ENCODE measurements around the gene KBTBD12. TPM values are rescaled to one million over a fixed set of nuclear protein-coding genes. Genes with fewer than 3 reads are reported as not detected.

KBTBD12 gene
- polyA plus RNA-seq, 2 of the 4 experiments (the other 2 are of a cell fraction), result not detected

GRCh38 chr3:128012050-128012449 is 97.0 kb downstream of the KBTBD12 start:
- POLR2A ChIA-PET, result no interaction called here

GRCh38 chr3:128014548-128014947 is 99.5 kb downstream of the KBTBD12 start:
- Histone ChIP-seq H3K9me3 (no peaks in the 10 kb centered on the region), H3K4me2 (no peak overlapping the region), H3K4me1 (peaks cover 18% of the 10 kb centered on the region; the same call in 2 of the 3 replicates), H3K4me3 (no peak overlapping the region), H3K27ac (no peak overlapping the region)
- CTCF ChIA-PET, result no interaction called here
- no peak for DNase-seq (ENCODE audit: low read depth in 1 of 2, low spot score in 1 of 2)
- ATAC-seq, result no peak
- POLR2A ChIA-PET, result interaction anchor here (0.6 kb wide), 1 partner anchor 424 kb away, joined by 3 read pairs; no protein-coding TSS in a partner anchor
- FAIRE-seq, result no peak
- WGBS (ENCODE audit: missing lambda C conversion rate), result 74% methylated on average over 3 of the region's 3 CpGs
- TF ChIP-seq NFE2L2 (conservative IDR thresholded peaks at IDR 0.05; ENCODE audit: low read length) (no peak), TFCP2L1 (CRISPR knock-in tag; IDR thresholded peaks at IDR 0.05) (no peak)

More at GRCh38 chr3:128012050-128012449, 97.0 kb downstream of the KBTBD12 start:
- Histone ChIP-seq H3K27ac (no peak overlapping the region), H3K4me1 (peaks cover 18% of the 10 kb centered on the region; the same call in 2 of the 3 replicates), H3K4me3 (no peak overlapping the region), H3K4me2 (no peak overlapping the region), H3K9me3 (no peaks in the 10 kb centered on the region)
- CTCF ChIA-PET, result interaction anchor here (0.7 to 1.2 kb wide), 2 partner anchors 43 to 597 kb away, joined by 3 to 4 read pairs; no protein-coding TSS in a partner anchor
- WGBS (ENCODE audit: missing lambda C conversion rate), result 90% methylated on average over 13 of the region's 14 CpGs
- FAIRE-seq (no peak), ATAC-seq (no peak), DNase-seq (ENCODE audit: low read depth in 1 of 2, low spot score in 1 of 2) (no peak)
- no peak for TF ChIP-seq TFCP2L1 (CRISPR knock-in tag; IDR thresholded peaks at IDR 0.05)
- TF ChIP-seq CHD2 (IDR thresholded peaks at IDR 0.05; ENCODE audit: low read length, partially characterized antibody), result no peak
- TF ChIP-seq BCL3 (IDR thresholded peaks at IDR 0.05), result no peak
- no peak for TF ChIP-seq TP53 (CRISPR knock-in tag; IDR thresholded peaks at IDR 0.05)
- no peak for TF ChIP-seq PHF8 (IDR thresholded peaks at IDR 0.05; ENCODE audit: borderline replicate concordance, low read depth)
- no peak for TF ChIP-seq RAD21 (conservative IDR thresholded peaks at IDR 0.05 in 1 of 2, IDR thresholded peaks at IDR 0.05 in 1 of 2)
- no peak for TF ChIP-seq MAX (IDR thresholded peaks at IDR 0.05)
- TF ChIP-seq HOXB13 (CRISPR knock-in tag; IDR thresholded peaks at IDR 0.05; ENCODE audit: low read depth), result no peak

GRCh38 chr3:128016502-128016901 is 101.5 kb downstream of the KBTBD12 start:
- Histone ChIP-seq H3K9me3 (no peaks in the 10 kb centered on the region), H3K4me3 (no peak overlapping the region), H3K4me2 (no peak overlapping the region), H3K27ac (no peak overlapping the region), H3K4me1 (peaks cover under 1% of the 10 kb centered on the region; the same call in 1 of the 3 replicates)
- no peak for FAIRE-seq
- ChIA-PET POLR2A (no interaction called here), CTCF (no interaction called here)
- WGBS (ENCODE audit: missing lambda C conversion rate), result 8% methylated on average over 1 of the region's 1 CpG
- DNase-seq (ENCODE audit: low read depth in 1 of 2, low spot score in 1 of 2), result no peak
- TF ChIP-seq POLR2A (IDR thresholded peaks at IDR 0.05; ENCODE audit: low read length), result no peak
- TF ChIP-seq KDM5A (IDR thresholded peaks at IDR 0.05), result no peak
- TF ChIP-seq MYC (IDR thresholded peaks at IDR 0.05; ENCODE audit: borderline replicate concordance, low read length), result no peak
- no peak for TF ChIP-seq ZFP36 (IDR thresholded peaks at IDR 0.05; ENCODE audit: borderline replicate concordance, partially characterized antibody)
- no peak for ATAC-seq

- no peaks in the 10 kb centered on the region for H3K4me1 ChIP-seq
- CTCF ChIA-PET, result interaction anchor here (1.3 kb wide), 1 partner anchor 11 kb away, joined by 3 read pairs; no protein-coding TSS in a partner anchor
- no peak overlapping the region for H3K27ac ChIP-seq
- no peaks in the 10 kb centered on the region for H3K9me3 ChIP-seq
- no peak overlapping the region for H3K4me3 ChIP-seq
- DNase-seq (ENCODE audit: low read depth in 1 of 2, low spot score in 1 of 2) (no peak), FAIRE-seq (no peak), ATAC-seq (no peak)
- 63% methylated on average over 8 of the region's 10 CpGs for WGBS (ENCODE audit: missing lambda C conversion rate)
- no peak overlapping the region for H3K4me2 ChIP-seq
- TF ChIP-seq PBX3 (IDR thresholded peaks at IDR 0.05) (no peak), RAD21 (conservative IDR thresholded peaks at IDR 0.05 in 1 of 2, IDR thresholded peaks at IDR 0.05 in 1 of 2) (no peak), FOSL2 (IDR thresholded peaks at IDR 0.05) (no peak), FOSL2 (CRISPR knock-in tag; IDR thresholded peaks at IDR 0.05) (no peak), POLR2A (IDR thresholded peaks at IDR 0.05; ENCODE audit: low read length) (no peak), NFE2L2 (conservative IDR thresholded peaks at IDR 0.05; ENCODE audit: low read length) (no peak), BCL3 (IDR thresholded peaks at IDR 0.05) (no peak), MAX (IDR thresholded peaks at IDR 0.05) (no peak), HOXA7 (CRISPR knock-in tag; IDR thresholded peaks at IDR 0.05) (no peak), RNF2 (IDR thresholded peaks at IDR 0.05; ENCODE audit: borderline replicate concordance, low read depth) (no peak), RFX5 (IDR thresholded peaks at IDR 0.05) (no peak), NPAS2 (CRISPR knock-in tag; IDR thresholded peaks at IDR 0.05; ENCODE audit: borderline replicate concordance) (no peak), PHF8 (IDR thresholded peaks at IDR 0.05; ENCODE audit: borderline replicate concordance, low read depth) (no peak), CBX2 (IDR thresholded peaks at IDR 0.05; ENCODE audit: borderline replicate concordance, low read depth) (no peak), JUN (IDR thresholded peaks at IDR 0.05) (no peak), ZSCAN20 (CRISPR knock-in tag; IDR thresholded peaks at IDR 0.05) (no peak), ZC3H11A (IDR thresholded peaks at IDR 0.05) (no peak), ZNF302 (CRISPR knock-in tag; IDR thresholded peaks at IDR 0.05) (no peak), HOXB5 (CRISPR knock-in tag; IDR thresholded peaks at IDR 0.05) (no peak), GATA3 (IDR thresholded peaks at IDR 0.05; ENCODE audit: borderline replicate concordance) (no peak), ZFP36 (IDR thresholded peaks at IDR 0.05; ENCODE audit: borderline replicate concordance, partially characterized antibody) (no peak)
- POLR2A ChIA-PET, result no interaction called here
Observed at GRCh38 chr3:128021768-128022372, 106.8 kb downstream of the KBTBD12 start.

Data from A549 (cell line).